Hematopoietic multipotent progenitor cell treated with erythropoietin and hydrocortisone succinate and interleukin-3 and kit ligand, for 15 days (in vitro differentiated cells): ENCODE measurements around the gene PDE10A.

Source experiments
- DNase-seq: peaks from one replicate; pipeline ENCODE4 v3.0.0-alpha.2; 2015; ENCODE audit warnings: low spot score

PDE10A gene

GRCh38 chr6:165662749-165663376 is at the start of gene PDE10A:
Gene PDE10A (minus strand): TSS chr6:165663241. CDS start chr6:165662811, 430 bp downstream.
- DNase-seq, result no peak

- no peak for DNase-seq
These were observed 46.0 kb upstream of the PDE10A start for GRCh38 chr6:165708985-165709576.

- DNase-seq, result no peak
These were observed 44.2 kb upstream of the PDE10A start for GRCh38 chr6:165707067-165707853.

GRCh38 chr6:165705941-165706340 is 42.9 kb upstream of the PDE10A start:
- DNase-seq, result no peak

GRCh38 chr6:165704045-165704748 is 41.2 kb upstream of the PDE10A start:
- no peak for DNase-seq

- no peak for DNase-seq
These were observed 39.6 kb upstream of the PDE10A start for GRCh38 chr6:165702669-165703068.

- DNase-seq, result no peak
These were observed 38.7 kb upstream of the PDE10A start for GRCh38 chr6:165701564-165702354.

GRCh38 chr6:165701005-165701404 is 38.0 kb upstream of the PDE10A start:
- DNase-seq, result no peak

- no peak for DNase-seq
These were observed 35.8 kb upstream of the PDE10A start for GRCh38 chr6:165698868-165699267.

GRCh38 chr6:165697171-165697570 is 34.1 kb upstream of the PDE10A start:
- no peak for DNase-seq

- DNase-seq, result no peak
These were observed 32.9 kb upstream of the PDE10A start for GRCh38 chr6:165695722-165696515.

GRCh38 chr6:165694296-165694695 is 31.3 kb upstream of the PDE10A start:
- no peak for DNase-seq

- no peak for DNase-seq
These were observed 29.1 kb upstream of the PDE10A start for GRCh38 chr6:165692106-165692653.

GRCh38 chr6:165689699-165690098 is 26.7 kb upstream of the PDE10A start:
- no peak for DNase-seq

- DNase-seq, result no peak
These were observed 23.7 kb upstream of the PDE10A start for GRCh38 chr6:165686596-165687365.

GRCh38 chr6:165685302-165685701 is 22.3 kb upstream of the PDE10A start:
- DNase-seq, result no peak

GRCh38 chr6:165684333-165684732 is 21.3 kb upstream of the PDE10A start:
- no peak for DNase-seq

GRCh38 chr6:165680975-165681374 is 17.9 kb upstream of the PDE10A start:
- DNase-seq, result no peak

GRCh38 chr6:165679326-165679725 is 16.3 kb upstream of the PDE10A start:
- no peak for DNase-seq

GRCh38 chr6:165678904-165679303 is 15.9 kb upstream of the PDE10A start:
- DNase-seq, result no peak
